Heart left ventricle (tissue), 16 donors: ENCODE measurements around the gene ZFHX2. TPM values are rescaled to one million over a fixed set of nuclear protein-coding genes. Genes with fewer than 3 reads are reported as not detected.

Experiments used
- ATAC-seq, 4 donors: fragments of 200-7000 bp; cut with Tn5 transposase; one replicate each; pipeline ENCODE4 v1.9.1; 2020 to 2022; ENCODE audit warnings: moderate library complexity in 4 of 4, mild to moderate bottlenecking in 3 of 4, moderate number of reproducible peaks in 1 of 4
- DNase-seq, 5 donors: peaks; one replicate each; pipeline ENCODE4 v3.0.0-alpha.2; 2020
- H3K27ac ChIP-seq, 12 donors: fragments of 200-600 bp; sonication (generic) in 4 of 12; one replicate each; pipeline versions ENCODE4 v1.5.0 to v1.8.0; 2016 to 2022; ENCODE audit warnings: mild to moderate bottlenecking in 2 of 12
- H3K27me3 ChIP-seq, 9 donors: fragments of 200-600 bp; sonication (generic) in 2 of 9; one replicate each; pipeline versions ENCODE4 v1.5.1 to v1.8.0; 2016 to 2022; ENCODE audit warnings: mild to moderate bottlenecking in 3 of 9
- H3K36me3 ChIP-seq, 9 donors: fragments of 200-600 bp; sonication (generic) in 2 of 9; one replicate each; pipeline versions ENCODE4 v1.5.0 to v1.8.0; 2018 to 2022; ENCODE audit warnings: mild to moderate bottlenecking in 2 of 9
- H3K4me1 ChIP-seq, 12 donors: fragments of 200-600 bp; sonication (generic) in 4 of 12; one replicate each; pipeline versions ENCODE4 v1.5.0 to v1.8.0; 2016 to 2022; ENCODE audit warnings: mild to moderate bottlenecking in 3 of 12
- H3K4me3 ChIP-seq, 12 donors: fragments of 200-600 bp; sonication (generic) in 4 of 12; one replicate each; pipeline versions ENCODE4 v1.5.0 to v1.8.0; 2017 to 2022; ENCODE audit warnings: mild to moderate bottlenecking in 9 of 12, moderate library complexity in 4 of 12
- H3K9me3 ChIP-seq, 12 donors: fragments of 200-600 bp; sonication (generic) in 4 of 12; one replicate each; pipeline versions ENCODE4 v1.5.0 to v1.8.0; 2016 to 2022; ENCODE audit warnings: mild to moderate bottlenecking in 1 of 12
- POLR2A ChIP-seq, 2 donors: fragments of 450-650 bp; IDR thresholded peaks; one replicate each; pipeline ENCODE4 v1.6.1; 2017; ENCODE audit warnings: antibody characterized with exemption in 2 of 2, mild to moderate bottlenecking in 2 of 2, moderate library complexity in 2 of 2
- WGBS, 4 donors: extraction: QIAGEN DNeasy Blood & Tissue Kit in 2 of 4; methylation state at CpG; one replicate each; pipeline versions ENCODE4 v1.1.5 to v1.1.7; 2013 to 2018; 5-methylcytosine and 5-hydroxymethylcytosine counted together
- intact Hi-C, 10 donors: fragments of 100-400 bp; cut with DNase I; formaldehyde crosslinking; loops; one replicate each; pipeline versions ENCODE4 v1.11.1 to v1.14.2; 2022
- polyA plus RNA-seq, 2 donors: library from polyadenylated mRNA; stranded (reverse); fragments of 200-250 nt; gene quantifications; one replicate each; pipeline ENCODE4 v1.2.3, GENCODE V29; 2013
- total RNA-seq, 9 donors: library from RNA; depleted of rRNA in 2 of 9; stranded (reverse); fragments of >200 nt in 2 of 9; fragmentation: NEBNext Ultra II Directional in 3 of 9; extraction: Animal tissue kit (Norgen Biotek cat#: 25700) in 3 of 9; gene quantifications; one replicate each; pipeline versions ENCODE4 v1.1.0 to v1.2.4, GENCODE V29; 2016 to 2023
- TF ChIP-seq, protein P1 (sequence below), 12 donors: fragments of 200-600 bp; sonication (generic) in 4 of 12; IDR thresholded peaks; one replicate each; pipeline versions ENCODE4 v1.5.0 to v1.8.0; 2018 to 2022; ENCODE audit warnings: antibody characterized with exemption in 12 of 12, mild to moderate bottlenecking in 5 of 12
- donor health status: ischemic (EF 13 %, LVEDD 7.1; RV severe dilation, severe dysfunction).
- donor health status: healthy with polysubstance abuse.
- donor health status: DM: no; HTN: yes; CAD: no.
- donor health status: DM: no; HTN: no; CAD: no.
- donor health status: ischemic (EF 25% LVEDD 6.9; RV normal size, moderate dysfunction).
- donor health status: ischemic (EF 25% LVEDD 5.7; RV mildly dilated, moderate dysfunction).
- donor health status: healthy.
- donor health status: DM: yes; HTN: yes; CAD: no.
- donor health status: ischemic (EF 35%, LVEDD 5.7; RV mildly dilated, moderate dysfunction).
- donor health status: nonischemic (EF 11% LVEDD 7.7; RV severe dilation, severe dysfunction).
- donor health status: DM: yes; HTN: yes; CAD: no.
- donor health status: PGD.
- donor health status: ischemic (EF 29% LVEDD 5.4; RV normal size, mild dysfunction).
- donor health status: nonischemic (EF 23%, LVEDD 6.1; RV moderate dilation, normal function).

ZFHX2 gene
- total and polyA plus RNA-seq, 11 donors = 0.24 to 2.3 (median 0.88) TPM

- Histone ChIP-seq H3K36me3 (peaks cover 0 to 42% (median 0%) of the 10 kb centered on the region in 9 donors), H3K27ac (peak overlapping the region in 1 of 12 donors; percentile 65), H3K4me3 (peak overlapping the region in 5 of 12 donors; percentile 56 to 75 (median 65)), H3K27me3 (no peaks in the 10 kb centered on the region), H3K9me3 (no peaks in the 10 kb centered on the region), H3K4me1 (peaks cover 0 to 28% (median 10%) of the 10 kb centered on the region in 12 donors)
- 92 to 94% (median 94%) methylated on average over 4 to 10 of the region's 10 CpGs for WGBS, 4 donors
- DNase-seq (no peak), ATAC-seq (no peak)
- intact Hi-C loops = loop anchor here in 6 of 10 donors (10.0 kb wide), 2 partner anchors 241 to 301 kb away; partner anchors contain the start of gene PABPN1 (in 5 of the 6)
- no peak for TF ChIP-seq POLR2A (IDR thresholded peaks at IDR 0.05)
- TF ChIP-seq, protein P1, sequence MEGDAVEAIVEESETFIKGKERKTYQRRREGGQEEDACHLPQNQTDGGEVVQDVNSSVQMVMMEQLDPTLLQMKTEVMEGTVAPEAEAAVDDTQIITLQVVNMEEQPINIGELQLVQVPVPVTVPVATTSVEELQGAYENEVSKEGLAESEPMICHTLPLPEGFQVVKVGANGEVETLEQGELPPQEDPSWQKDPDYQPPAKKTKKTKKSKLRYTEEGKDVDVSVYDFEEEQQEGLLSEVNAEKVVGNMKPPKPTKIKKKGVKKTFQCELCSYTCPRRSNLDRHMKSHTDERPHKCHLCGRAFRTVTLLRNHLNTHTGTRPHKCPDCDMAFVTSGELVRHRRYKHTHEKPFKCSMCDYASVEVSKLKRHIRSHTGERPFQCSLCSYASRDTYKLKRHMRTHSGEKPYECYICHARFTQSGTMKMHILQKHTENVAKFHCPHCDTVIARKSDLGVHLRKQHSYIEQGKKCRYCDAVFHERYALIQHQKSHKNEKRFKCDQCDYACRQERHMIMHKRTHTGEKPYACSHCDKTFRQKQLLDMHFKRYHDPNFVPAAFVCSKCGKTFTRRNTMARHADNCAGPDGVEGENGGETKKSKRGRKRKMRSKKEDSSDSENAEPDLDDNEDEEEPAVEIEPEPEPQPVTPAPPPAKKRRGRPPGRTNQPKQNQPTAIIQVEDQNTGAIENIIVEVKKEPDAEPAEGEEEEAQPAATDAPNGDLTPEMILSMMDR (IDR thresholded peaks at IDR 0.05) = no peak
Observed at GRCh38 chr14:23566112-23566777, 14.7 kb upstream of the ZFHX2 start.

DNA sequence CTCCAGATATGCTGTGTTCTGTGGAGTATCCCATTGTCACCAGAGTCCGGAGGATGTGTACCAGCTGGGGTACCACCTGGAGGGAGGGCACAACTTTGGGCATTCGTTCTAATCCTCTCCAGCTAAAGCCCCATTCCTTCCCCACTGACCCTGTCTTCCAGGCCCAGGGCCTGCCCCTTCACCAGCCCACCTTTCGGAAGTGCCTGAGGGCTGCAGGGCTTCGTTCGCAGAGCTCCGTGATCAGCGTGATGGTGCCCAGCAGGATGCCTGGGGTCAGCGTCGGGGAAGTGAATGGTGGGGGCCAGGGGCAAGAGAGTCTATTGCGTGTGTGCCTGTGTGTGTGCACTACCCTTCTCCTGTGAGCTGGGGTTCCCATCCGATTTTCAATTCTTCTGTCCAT lies 14.1 kb upstream of the ZFHX2 start:
- TF ChIP-seq POLR2A (IDR thresholded peaks at IDR 0.05) = no peak
- TF ChIP-seq, protein P1 (IDR thresholded peaks at IDR 0.05) = no peak
- ATAC-seq (no peak), DNase-seq (no peak)
- Histone ChIP-seq H3K27ac (no peak overlapping the region), H3K36me3 (peaks cover 0 to 48% (median 0%) of the 10 kb centered on the region in 9 donors), H3K4me1 (peaks cover 0 to 27% (median 10%) of the 10 kb centered on the region in 12 donors), H3K4me3 (no peak overlapping the region), H3K27me3 (no peaks in the 10 kb centered on the region), H3K9me3 (no peaks in the 10 kb centered on the region)
- intact Hi-C loops = loop anchor here in 6 of 10 donors (10.0 kb wide), 2 partner anchors 241 to 301 kb away; partner anchors contain the start of gene PABPN1 (in 5 of the 6)
- 83 to 91% (median 90%) methylated on average over 9 to 11 of the region's 11 CpGs for WGBS, 4 donors

DNA sequence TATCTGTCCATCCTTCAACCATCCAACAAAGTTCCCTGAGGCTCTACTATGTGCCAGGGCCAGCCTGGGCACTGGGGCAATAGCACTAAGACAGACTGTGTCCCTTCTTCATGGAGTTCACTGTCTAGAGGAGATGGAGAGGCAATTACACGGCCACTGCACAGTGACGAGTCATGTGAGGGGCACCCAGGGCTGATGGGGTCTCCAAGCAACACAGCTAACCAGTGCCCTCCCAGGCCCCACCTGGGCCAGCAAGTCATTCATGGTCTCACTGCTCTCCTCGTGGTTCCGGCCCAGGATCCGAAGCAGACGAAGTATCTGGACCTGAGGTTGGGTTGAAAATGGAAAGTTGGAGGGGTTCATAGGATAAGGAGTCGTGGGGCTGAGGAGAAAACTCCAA lies 13.3 kb upstream of the ZFHX2 start:
- WGBS, 4 donors = 85 to 92% (median 88%) methylated on average over 7 of the region's 7 CpGs
- Histone ChIP-seq H3K27ac (no peak overlapping the region), H3K36me3 (peaks cover 0 to 56% (median 5%) of the 10 kb centered on the region in 9 donors), H3K4me3 (no peak overlapping the region), H3K27me3 (no peaks in the 10 kb centered on the region), H3K4me1 (peaks cover 0 to 27% (median 10%) of the 10 kb centered on the region in 12 donors), H3K9me3 (no peaks in the 10 kb centered on the region)
- DNase-seq = no peak
- ATAC-seq = no peak
- intact Hi-C loops = loop anchor here in 6 of 10 donors (5.0 to 10.0 kb wide), 4 partner anchors 88 to 300 kb away; partner anchors contain the start of gene PABPN1 (in 5 of the 6)
- TF ChIP-seq, protein P1 (IDR thresholded peaks at IDR 0.05) = no peak
- TF ChIP-seq POLR2A (IDR thresholded peaks at IDR 0.05) = no peak

DNA sequence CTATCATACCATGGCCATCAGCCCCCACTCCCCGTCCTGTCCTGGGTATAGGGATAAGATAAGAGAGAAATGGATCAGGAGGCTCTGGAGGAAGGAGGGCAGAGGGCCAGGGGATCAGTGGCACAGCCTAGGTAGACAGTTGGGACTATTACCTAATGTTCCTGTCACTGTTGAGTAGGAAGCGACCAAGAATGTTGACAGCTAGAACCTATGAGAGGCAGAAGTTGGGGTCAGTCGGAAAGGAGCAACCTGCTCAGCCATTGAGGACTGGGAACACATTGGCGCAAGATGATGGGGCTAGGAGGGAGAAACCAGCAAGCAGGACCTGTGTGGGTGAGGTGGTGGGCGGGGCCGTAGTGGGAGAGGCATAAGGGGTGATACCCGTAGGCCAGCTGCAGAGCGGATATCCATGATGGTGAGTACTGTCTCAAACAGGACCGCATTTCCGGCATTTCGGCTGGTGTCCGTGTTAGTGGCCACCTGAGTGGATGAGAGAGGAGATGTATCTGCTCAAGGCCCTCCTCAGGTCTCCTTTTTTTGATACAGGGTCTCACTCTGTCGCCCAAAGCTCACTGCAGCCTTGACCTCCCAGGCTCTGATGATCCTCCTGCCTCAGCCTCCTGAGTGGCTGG lies 12.7 kb upstream of the ZFHX2 start:
- intact Hi-C loops = loop anchor here in 6 of 10 donors (5.0 to 10.0 kb wide), 4 partner anchors 87 to 299 kb away; partner anchors contain the start of gene PABPN1 (in 5 of the 6)
- H3K27me3 ChIP-seq = no peaks in the 10 kb centered on the region
- peaks cover 0 to 27% (median 10%) of the 10 kb centered on the region in 12 donors for H3K4me1 ChIP-seq
- 87 to 91% (median 89%) methylated on average over 13 of the region's 13 CpGs for WGBS, 4 donors
- H3K9me3 ChIP-seq = no peaks in the 10 kb centered on the region
- ATAC-seq (no peak), DNase-seq (no peak)
- TF ChIP-seq POLR2A (IDR thresholded peaks at IDR 0.05) = no peak
- TF ChIP-seq, protein P1 (IDR thresholded peaks at IDR 0.05) = no peak
- H3K4me3 ChIP-seq = no peak overlapping the region
- H3K27ac ChIP-seq = no peak overlapping the region
- H3K36me3 ChIP-seq = peaks cover 0 to 62% (median 11%) of the 10 kb centered on the region in 9 donors
